NCI-H82 treated with DMSO at 0.1 percent for 48 hours (cell line): ENCODE data around the gene DSCAML1.
"Not testable (repeated sequence)": the region's sequence is repeated elsewhere in the genome, so short reads cannot be mapped to it uniquely, and the experiment has no call there.

Source experiments
- DNase-seq: peaks from one replicate; lab custom pipeline; 2025; ENCODE audit not compliant: unreplicated experiment; lab: John Stamatoyannopoulos, UW

Gene DSCAML1

GRCh38 chr11:117418737-117419481, 378.1 kb downstream of the DSCAML1 start:
- no peak for DNase-seq

- DNase-seq: no peak
Measured at GRCh38 chr11:117417856-117418255, 379.2 kb downstream of the DSCAML1 start.

- DNase-seq: no peak
Measured at GRCh38 chr11:117417342-117417741, 379.7 kb downstream of the DSCAML1 start.

GRCh38 chr11:117415358-117415896, 381.6 kb downstream of the DSCAML1 start:
- no peak for DNase-seq

DNA sequence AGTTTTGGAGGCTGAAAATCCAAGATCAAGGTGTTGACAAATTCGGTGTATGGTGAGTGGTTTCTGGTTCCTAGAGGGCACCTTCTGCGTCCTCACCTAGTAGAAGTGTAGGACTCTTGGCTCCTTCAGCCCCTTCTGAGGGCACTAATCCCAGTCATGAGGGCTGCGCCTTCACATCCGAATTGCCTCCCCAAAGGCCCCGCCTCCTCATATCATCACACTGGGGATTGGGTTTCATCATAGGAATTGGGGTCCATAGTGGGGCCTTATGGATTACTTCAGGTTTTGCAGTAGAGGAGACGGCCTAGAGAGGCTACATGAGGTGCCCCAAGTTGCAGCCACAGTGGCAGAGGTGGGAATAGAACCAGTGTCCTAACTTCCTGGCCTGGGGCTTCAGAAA, 382.3 kb downstream of the DSCAML1 start:
- DNase-seq: no peak

DNA sequence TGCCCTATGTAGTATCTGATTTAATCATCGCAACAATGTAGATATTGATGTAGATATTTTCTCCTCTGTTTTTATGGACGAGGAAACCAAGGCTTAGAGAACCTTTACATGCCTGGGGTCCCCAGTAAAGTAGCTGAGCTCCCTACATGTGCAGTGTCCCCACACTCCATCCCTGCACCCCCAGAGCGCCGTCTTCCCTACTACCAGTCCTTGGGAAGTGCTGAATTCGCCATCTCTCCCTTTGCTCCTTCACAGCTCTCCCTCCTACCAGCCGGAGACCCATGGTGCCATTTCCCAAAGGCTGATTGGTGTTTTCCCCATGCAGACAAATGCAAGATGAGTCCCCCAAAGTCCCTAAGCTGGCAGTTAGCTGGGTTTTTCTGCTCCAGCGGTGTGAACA, 383.4 kb downstream of the DSCAML1 start:
- DNase-seq: no peak

DNA sequence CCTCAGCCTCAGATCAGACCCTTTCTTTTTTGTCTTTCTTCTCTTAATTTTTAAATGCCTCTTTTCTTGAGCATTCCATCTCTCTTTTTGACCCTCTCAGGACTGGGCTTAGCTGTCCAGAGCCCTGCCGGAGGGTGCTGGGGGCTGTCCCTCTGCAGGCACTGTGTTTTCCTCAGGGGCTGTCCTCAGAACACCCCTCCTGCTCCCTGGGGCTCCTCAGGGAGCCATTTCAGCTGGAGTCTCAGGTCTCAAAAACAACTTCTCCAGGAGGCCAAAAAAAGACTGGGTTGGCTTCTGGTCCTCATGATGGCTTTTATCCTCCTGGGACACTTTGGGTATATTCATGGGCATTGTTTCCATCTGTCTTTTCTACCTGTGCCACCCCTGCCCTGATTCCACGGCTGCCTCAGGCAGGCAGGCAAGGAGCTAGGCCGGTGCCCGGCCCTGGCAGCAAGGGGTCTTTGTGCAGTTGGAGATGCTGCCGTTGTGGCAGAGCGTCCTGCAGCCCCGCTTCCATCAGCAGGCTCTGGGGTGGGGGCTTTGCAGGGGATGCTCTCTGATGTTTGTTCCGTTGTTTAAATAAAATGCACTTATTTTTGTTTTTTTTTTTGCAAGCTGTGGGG, 384.3 kb downstream of the DSCAML1 start:
- no peak for DNase-seq

DNA sequence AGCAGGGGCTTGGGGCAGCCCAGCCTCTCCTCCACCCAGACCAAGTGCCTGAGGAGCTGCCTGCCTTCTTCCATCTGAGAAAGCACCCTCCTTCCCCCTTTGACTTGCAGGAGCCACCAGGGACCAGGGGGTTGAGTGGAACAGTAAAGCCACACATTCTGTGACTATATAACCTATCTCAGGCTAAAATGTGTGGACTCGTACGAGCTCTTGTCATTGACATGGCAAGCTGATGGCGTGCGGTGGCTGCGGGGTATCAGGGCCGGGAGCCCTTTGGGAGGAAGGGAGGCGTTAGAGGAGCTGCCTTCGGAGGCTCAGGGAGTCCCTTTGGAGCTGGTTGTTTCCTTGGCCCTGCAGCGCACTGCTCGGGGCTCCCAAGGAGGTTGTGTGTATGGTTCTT, 384.8 kb downstream of the DSCAML1 start:
- no peak for DNase-seq

- DNase-seq: no peak
Measured at GRCh38 chr11:117411736-117412135, 385.3 kb downstream of the DSCAML1 start.

- DNase-seq: no peak
Measured at GRCh38 chr11:117410861-117411710, 385.9 kb downstream of the DSCAML1 start.

- DNase-seq: no peak
Measured at GRCh38 chr11:117410238-117410637, 386.8 kb downstream of the DSCAML1 start.

- no peak for DNase-seq
Measured at GRCh38 chr11:117409511-117409910, 387.5 kb downstream of the DSCAML1 start.

GRCh38 chr11:117408356-117408755, 388.7 kb downstream of the DSCAML1 start:
- no peak for DNase-seq

- no peak for DNase-seq
Measured at GRCh38 chr11:117407016-117407415, 390.0 kb downstream of the DSCAML1 start.

DNA sequence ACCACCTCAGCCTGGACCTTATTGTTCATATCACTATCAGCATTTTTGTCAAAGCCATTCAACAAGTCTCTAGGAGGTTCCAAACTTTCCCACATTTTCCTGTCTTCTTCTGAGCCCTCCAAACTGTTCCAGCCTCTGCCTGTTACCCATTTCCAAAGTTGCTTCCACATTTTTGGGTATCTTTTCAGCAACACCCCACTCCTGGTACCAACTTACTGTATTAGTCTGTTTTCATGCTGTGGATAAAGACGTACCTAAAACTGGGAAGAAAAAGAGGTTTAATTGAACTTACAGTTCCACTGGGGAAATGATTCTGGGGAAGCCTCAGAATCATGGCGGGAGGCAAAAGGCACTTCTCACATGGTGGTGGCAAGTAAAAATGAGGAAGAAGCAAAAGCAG, 391.1 kb downstream of the DSCAML1 start:
- not testable (repeated sequence) for DNase-seq

- not testable (repeated sequence) for DNase-seq
Measured at GRCh38 chr11:117399100-117399840, 397.7 kb downstream of the DSCAML1 start.

DNA sequence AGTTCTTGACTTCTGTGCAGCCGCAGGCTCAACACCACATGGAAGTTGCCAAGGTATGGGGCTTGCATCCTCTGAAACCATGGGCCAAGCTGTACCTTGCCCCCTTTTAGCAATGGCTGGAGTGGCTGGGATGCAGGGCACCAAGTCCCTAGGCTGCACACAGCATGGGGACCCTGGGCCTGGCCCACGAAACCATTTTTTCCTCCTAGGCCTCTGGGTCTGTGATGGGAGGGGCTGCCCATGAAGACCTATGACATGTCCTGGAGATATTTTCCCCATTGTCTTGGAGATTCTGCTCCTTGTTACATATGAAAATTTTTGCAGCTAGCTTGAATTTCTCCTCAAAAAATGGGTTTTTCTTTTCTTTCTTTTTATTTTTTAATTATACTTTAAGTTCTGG, 398.4 kb downstream of the DSCAML1 start:
- not testable (repeated sequence) for DNase-seq

GRCh38 chr11:117396970-117397369, 400.0 kb downstream of the DSCAML1 start:
- DNase-seq: no peak

DNA sequence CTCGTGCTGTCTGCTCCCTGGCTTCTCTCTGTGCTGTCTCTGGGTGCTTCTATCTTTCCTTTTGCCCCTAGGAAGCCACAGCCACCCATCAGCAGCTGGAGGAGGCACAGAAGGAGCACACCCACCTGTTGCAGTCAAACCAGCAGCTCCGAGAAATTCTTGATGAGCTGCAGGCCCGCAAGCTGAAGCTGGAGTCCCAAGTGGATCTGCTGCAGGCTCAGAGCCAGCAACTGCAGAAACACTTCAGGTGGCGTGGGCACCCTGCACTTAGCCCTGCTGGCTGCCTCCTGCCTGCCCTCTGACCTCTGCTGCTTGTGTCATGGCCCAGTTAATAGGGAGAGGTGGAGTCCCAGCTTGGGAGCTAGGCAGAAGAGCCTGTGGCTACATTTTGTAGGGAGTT, 401.5 kb downstream of the DSCAML1 start:
- DNase-seq: no peak

DNA sequence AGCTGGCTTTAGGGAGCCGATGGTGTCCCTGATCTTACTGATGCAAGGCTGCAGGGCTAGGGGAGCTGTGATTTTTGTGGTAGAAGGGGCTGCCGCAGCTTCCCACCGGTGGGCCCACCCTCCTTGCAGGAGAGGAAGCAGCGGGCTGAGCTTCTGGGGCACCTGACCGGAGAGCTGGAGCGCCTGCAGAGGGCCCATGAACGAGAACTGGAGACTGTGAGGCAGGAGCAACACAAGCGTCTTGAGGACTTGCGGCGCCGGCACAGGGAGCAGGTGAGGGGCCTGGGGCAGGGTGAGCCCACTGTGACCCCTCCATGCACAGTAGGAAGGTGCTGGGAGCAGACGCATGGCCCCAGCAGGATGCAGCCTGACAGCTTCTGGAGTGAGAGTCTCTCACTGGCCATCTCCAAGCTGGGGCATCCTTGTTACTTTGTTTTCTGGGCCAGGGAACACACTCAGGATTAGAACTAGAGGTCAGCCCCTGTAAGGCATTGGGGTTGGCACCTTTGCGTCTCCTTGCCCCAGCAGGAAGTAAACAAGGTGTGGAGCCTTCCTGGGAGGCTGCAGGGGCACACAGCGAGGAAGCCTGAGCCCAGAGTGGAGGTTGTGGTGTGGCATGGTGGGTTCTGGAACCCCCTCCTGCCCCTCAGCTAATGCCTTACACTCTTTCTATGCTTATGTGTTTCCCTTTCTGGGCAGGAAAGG, 402.6 kb downstream of the DSCAML1 start:
- no peak for DNase-seq
